Fibroblast of villous mesenchyme (primary cell): Measurements from ENCODE around the gene KAZN. TPM values are rescaled to one million over a fixed set of nuclear protein-coding genes. Genes with fewer than 3 reads are reported as not detected.

Experiments
- DNase-seq: peaks from one replicate; pipeline ENCODE4 v3.0.0-alpha.2; 2010; ENCODE audit warnings: low read depth
- H3K4me3 ChIP-seq: 2 replicates; pipeline ENCODE4 v1.5.1; 2011; ENCODE audit warnings: low read depth, mild to moderate bottlenecking, low read length
- total RNA-seq: library from RNA; depleted of rRNA; stranded (reverse); fragments of >200 nt; gene quantifications from 2 replicates; pipeline ENCODE4 v1.2.3, GENCODE V29; 2012
- TF ChIP-seq, protein P1 (sequence below): IDR thresholded peaks from 2 replicates; pipeline ENCODE4 v1.5.1; 2012; ENCODE audit warnings: low read depth, mild to moderate bottlenecking, low read length; ENCODE audit not compliant: insufficient read depth

Gene KAZN
- total RNA-seq, 1 donor: 8.6 TPM

DNA sequence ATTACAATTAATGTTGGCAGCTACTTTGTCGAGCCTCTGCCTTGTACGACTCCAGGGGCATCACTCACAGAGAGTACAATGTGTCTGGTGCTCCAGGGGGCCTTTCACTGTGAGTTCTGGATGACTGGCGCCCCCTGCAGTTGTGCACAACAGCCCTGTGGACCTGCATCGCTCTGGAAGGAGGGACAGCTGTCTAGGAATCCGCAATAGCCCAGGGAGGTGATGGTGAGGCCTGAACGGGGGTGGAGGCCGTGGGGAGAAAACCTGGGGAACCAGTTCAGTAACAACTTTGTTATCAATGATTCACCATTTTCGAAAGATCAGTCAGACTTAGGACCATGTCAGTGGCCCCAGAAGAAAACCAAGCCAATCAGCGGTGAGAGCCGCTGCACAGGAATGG is 189.1 kb downstream of the KAZN start:
- TF ChIP-seq, protein P1, sequence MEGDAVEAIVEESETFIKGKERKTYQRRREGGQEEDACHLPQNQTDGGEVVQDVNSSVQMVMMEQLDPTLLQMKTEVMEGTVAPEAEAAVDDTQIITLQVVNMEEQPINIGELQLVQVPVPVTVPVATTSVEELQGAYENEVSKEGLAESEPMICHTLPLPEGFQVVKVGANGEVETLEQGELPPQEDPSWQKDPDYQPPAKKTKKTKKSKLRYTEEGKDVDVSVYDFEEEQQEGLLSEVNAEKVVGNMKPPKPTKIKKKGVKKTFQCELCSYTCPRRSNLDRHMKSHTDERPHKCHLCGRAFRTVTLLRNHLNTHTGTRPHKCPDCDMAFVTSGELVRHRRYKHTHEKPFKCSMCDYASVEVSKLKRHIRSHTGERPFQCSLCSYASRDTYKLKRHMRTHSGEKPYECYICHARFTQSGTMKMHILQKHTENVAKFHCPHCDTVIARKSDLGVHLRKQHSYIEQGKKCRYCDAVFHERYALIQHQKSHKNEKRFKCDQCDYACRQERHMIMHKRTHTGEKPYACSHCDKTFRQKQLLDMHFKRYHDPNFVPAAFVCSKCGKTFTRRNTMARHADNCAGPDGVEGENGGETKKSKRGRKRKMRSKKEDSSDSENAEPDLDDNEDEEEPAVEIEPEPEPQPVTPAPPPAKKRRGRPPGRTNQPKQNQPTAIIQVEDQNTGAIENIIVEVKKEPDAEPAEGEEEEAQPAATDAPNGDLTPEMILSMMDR: no peak
- H3K4me3 ChIP-seq: no peak overlapping the region
- no peak for DNase-seq

DNA sequence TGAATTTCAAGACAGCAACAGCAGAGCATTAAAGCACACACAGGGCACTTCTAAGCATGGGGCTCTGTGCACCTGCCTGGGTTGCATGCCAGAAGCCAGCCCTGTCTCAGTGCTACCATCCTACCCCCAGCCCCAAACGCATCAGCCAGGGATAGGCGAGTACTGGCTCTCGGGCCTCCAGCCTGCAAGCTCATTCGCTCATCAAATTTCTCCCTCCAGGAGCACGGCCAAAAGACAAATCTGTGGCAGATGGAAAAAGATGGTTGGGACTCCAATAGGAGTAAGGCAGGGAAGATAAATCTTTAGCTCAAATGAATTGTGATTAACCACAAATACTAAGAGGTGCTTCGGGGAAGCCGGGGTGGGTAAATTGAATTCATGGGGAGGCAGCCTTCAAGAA is 189.6 kb downstream of the KAZN start:
- DNase-seq: no peak
- TF ChIP-seq, protein P1: no peak
- H3K4me3 ChIP-seq: no peak overlapping the region

DNA sequence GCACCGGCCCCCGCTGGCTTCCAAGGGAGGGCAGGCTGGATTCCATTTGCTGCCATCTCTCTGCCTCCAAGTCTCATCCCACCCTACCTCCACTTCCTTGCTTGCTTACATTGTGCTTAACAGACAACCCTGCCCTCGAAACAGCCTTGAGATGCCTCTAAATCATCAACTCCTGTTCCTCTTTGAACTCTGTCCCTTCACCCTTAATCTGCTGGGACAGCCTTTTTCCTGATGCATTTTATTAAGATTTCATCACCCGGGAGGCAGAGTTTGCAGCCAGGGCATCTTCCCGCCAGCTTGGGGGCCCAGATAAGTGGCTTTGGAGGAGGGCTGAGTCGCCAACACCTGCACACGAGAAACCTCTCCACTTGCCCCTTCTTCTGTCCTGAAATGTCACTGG is 192.5 kb downstream of the KAZN start:
- TF ChIP-seq, protein P1: no peak
- no peak overlapping the region for H3K4me3 ChIP-seq
- DNase-seq: no peak

DNA sequence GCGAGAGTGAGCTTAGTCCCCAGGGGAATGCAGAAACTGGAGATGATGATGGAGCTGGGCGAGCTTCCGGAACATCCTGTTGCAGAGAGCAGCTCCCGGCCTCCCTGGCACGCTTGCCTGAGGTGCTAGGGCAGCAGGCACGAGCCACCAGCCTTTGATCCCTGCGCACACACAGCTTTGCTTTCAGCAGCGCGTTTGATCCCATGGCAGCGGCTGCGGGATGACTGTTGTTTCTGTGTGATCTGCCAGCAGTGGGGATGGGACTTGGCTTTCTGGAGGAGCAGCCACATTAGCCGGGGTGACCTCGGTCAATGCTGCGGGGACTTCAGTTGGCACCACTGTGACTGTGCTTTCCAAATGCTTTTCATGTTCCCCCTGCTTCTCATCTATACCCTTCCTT is 193.2 kb downstream of the KAZN start:
- H3K4me3 ChIP-seq: no peak overlapping the region
- DNase-seq: no peak
- TF ChIP-seq, protein P1: no peak

GRCh38 chr1:14794136-14794768 is 195.8 kb downstream of the KAZN start:
- no peak overlapping the region for H3K4me3 ChIP-seq
- DNase-seq: no peak
- TF ChIP-seq, protein P1: no peak

DNA sequence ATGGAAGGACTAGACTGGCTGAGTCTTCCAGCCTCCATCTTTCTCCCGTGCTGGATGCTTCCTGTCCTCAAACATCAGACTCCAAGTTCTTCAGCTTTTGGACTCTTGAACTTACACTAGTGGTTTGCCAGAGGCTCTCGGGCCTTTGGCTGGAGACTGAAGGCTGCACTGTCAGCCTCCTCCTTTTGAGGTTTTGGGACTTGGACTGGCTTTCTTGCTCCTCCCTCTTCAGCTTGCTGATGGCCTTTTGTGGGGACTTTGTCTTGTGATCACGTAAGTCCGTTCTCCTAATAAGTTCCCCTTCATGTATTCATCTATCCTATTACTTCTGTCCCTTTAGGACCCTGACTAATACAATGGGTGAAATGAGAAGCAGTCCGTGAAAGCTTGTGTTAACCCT is 196.4 kb downstream of the KAZN start:
- DNase-seq: no peak
- no peak overlapping the region for H3K4me3 ChIP-seq
- TF ChIP-seq, protein P1: no peak

DNA sequence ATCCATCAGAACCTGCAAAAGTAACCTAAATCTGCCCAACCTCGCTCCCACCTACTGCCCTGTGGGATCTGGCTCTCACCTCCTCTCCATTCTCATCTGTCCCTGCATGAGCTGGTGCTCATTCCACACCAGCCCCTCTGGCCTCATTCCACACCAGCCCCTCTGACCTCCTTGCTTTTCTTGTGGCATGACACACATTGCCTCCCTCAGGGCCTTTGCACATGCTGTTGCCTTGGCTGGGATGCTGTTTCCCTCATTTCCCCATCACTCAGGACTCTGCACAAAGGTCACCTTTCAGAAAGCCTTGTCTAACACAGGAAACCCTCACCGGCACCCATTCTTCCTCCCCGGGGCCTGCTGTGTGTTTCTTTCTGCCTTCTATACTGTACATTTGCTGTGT is 197.1 kb downstream of the KAZN start:
- DNase-seq: no peak
- no peak overlapping the region for H3K4me3 ChIP-seq
- TF ChIP-seq, protein P1: no peak
